ENCODE data around the gene ANKRD45.
"Not testable (repeated sequence)": the region's sequence is repeated elsewhere in the genome, so short reads cannot be mapped to it uniquely, and the experiment has no call there.

The ANKRD45 gene

DNA sequence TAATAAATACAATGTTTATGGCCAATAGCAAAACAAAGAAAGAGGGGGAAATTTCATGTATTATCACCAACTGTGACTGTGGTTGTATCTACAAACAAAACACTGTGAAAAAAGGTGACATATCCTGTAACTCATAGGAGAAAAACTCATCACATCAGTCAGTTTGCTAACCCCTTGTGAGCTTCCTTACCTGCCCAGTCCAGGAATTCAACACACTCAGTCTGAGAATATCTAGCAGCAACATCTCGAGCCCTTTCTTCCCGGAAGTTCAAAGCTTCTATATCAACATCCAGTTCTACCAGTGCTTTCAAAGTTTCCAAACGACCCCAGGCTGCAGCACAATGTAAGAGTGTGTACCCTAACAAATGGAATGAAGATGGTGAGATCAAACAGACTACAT, 23.0 kb downstream of the ANKRD45 start:
- in situ Hi-C loops (cut with HindIII; ENCODE audit: low sequenced_read_pairs): no loop called here

DNA sequence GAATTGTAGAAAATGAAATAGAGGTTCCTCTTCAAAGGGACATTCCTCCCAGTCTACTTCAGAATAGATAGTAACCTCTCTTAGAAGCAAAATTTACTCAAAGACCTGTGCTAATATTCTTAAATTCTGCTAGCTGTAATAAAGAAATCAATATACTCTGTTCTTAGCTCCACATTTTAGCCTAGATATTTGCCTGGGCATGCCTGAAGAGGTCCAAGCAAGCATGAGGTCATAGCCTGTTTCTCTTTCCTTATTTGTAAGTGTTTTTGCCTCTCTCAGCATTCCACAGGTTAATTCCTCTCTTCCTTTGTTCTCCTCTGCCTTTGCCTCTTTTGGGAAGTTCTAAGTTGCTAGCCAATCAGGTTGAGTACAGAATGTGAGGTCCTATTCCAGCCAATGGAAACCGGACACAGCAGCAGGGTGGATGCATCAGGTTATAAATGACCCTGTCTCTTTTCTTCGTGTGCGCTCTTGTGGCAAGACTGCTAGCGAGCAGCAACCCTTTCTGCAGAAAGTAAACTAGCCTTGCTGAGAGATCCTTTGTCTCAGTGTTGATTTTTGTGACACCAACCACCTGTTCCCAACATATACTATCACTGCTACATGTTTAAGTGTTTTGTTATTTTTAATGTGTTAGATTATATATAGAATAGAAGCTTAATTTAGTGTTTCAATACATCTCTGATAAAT, 27.1 kb downstream of the ANKRD45 start:
- in situ Hi-C loops (cut with HindIII; ENCODE audit: low sequenced_read_pairs): not testable (repeated sequence)

DNA sequence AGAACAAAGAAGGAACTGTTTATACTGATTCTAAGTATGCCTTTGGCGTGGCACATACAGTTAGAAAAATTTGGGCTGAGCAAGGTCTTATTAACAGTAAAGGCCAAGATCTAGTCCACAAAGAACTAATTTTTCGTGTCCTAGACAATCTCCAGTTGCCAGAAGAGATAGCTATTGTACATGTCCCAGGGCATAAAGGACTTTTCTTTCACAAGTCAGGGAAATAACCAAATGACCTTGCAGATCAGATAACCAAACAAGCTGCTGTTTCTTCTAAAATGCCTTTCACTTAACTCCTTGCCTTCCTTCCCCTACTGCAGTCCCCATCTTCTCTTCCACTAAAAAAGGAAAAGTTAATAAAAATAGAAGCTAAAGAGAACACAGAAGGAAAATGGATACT, 30.5 kb downstream of the ANKRD45 start:
- in situ Hi-C loops (cut with HindIII; ENCODE audit: low sequenced_read_pairs): no loop called here

DNA sequence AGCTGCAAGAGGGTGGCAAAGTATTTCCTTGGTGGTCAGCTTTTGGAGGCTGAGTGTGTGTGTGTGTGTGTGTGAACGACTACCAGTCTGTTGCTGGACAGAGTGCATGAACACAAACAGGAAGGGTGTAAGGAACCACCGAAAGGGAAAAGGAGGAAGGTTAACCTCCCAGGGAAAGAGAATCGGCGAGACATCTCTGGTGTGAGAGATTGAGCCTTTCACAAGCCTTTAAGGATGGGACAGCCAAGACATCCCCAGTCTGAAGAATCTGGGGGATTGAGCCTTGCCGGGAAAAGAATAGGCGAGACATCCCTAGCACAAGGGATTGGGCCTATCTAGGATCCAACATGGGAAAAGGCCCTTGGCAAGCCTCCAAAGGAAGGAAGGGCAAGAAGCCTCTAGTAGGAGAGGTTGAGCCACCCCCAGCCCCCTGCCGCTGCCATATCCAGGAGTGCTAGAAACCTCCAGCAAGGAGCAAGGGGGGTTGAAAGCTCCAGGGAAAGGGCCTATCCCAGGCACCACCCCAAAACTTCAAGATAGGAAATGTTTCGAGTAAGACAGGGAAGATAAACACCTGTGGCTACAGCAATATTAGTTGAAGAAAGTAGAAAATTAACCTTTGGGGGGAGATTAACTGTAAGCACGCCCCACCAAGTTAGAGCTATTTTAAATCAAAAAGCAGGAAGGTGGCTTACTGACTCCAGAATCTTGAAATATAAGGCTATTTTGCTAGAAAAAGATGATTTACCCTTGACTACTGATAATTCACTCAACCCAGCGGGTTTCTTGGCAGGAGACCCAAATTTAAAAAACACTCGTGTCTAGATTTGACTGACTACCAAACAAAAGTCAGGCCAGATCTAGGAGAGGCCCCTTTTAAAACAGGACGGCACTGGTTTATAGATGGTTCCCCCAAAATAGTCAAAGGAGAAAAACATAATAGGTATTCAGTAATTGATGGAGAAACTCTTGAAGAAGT, 31.3 kb downstream of the ANKRD45 start:
- in situ Hi-C loops (cut with HindIII; ENCODE audit: low sequenced_read_pairs): no loop called here

- in situ Hi-C loops (cut with HindIII; ENCODE audit: low sequenced_read_pairs): not testable (repeated sequence)
Measured at GRCh38 chr1:173637236-173638042, 32.2 kb downstream of the ANKRD45 start.

- in situ Hi-C loops (cut with HindIII; ENCODE audit: low sequenced_read_pairs): no loop called here
Measured at GRCh38 chr1:173635116-173635515, 34.5 kb downstream of the ANKRD45 start, which contains the start of gene TEX50. Gene TEX50, plus strand, starts transcription at chr1:173635338. Its CDS starts 184 bp downstream, at chr1:173635522.

- in situ Hi-C loops (cut with HindIII; ENCODE audit: low sequenced_read_pairs): no loop called here
Measured at GRCh38 chr1:173628888-173629287, 40.8 kb downstream of the ANKRD45 start.

- in situ Hi-C loops (cut with HindIII; ENCODE audit: low sequenced_read_pairs): no loop called here
Measured at GRCh38 chr1:173627269-173627668, 42.4 kb downstream of the ANKRD45 start.

DNA sequence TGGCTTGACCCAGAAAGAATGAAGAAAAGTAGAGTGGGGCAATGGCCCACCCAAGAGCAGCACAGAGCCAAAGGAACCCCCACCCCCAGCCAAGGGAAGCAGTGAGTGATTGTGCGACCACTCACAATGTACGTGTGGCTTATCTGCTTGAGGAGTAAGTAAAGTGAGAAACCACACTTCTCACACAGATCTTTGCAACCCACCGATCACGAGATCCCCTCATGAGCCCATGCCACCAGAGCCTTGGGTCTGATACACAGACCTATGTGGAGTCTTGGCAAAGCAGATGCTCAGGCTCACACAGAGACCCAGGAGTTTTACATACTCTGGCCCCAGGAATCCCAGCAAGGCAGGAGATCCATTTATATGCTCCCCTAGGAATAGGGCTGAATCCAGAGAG, 52.8 kb downstream of the ANKRD45 start:
- in situ Hi-C loops (cut with HindIII; ENCODE audit: low sequenced_read_pairs): no loop called here

DNA sequence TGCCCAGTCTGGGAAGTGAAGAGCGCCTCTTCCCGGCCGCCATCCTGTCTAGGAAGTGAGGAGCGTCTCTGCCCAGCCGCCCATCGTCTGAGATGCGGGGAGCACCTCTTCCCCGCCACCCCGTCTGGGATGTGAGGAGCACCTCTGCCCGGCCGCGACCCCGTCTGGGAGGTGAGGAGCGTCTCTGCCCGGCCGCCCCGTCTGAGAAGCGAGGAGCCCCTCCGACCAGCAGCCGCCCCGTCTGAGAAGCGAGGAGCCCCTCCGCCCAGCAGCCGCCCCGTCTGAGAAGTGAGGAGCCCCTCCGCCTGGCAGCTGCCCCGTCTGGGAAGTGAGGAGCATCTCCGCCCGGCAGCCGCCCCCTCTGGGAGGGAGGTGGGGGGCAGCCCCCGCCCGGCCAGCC, 56.6 kb downstream of the ANKRD45 start:
- in situ Hi-C loops (cut with HindIII; ENCODE audit: low sequenced_read_pairs): not testable (repeated sequence)

GRCh38 chr1:173608503-173609216, 61.0 kb downstream of the ANKRD45 start:
- in situ Hi-C loops (cut with HindIII; ENCODE audit: low sequenced_read_pairs): no loop called here

DNA sequence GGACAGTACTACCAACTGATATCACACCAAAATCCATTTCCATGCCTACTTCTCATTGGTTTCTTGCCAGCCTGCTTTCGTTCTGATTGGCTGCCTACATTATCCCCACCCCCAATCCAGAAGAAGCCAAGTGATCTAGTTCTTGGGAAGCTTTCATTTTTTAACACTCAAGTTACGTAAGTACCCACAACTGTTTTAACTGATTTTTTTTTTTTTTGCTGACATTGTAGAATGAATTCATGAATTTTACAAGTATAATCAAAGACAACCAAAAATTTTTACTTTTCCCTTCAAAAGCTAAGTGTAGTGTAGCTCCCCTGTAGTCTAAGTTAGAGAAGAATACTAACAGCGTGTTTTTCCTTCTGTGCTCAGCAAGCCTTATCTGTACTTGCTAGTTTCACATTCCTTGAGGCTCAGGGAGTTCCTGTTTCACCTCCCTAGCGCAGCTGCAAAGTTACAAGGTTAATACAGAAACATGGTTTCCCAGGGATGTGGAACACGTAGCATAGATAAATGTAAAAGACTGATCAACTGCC, 66.5 kb downstream of the ANKRD45 start, which contains the start of gene SLC9C2:
TSS of gene SLC9C2 (minus strand) at position 17 of the 536 bp plus-strand sequence. CDS start 1,296 bp downstream, outside the sequence.
- in situ Hi-C loops (cut with HindIII; ENCODE audit: low sequenced_read_pairs): no loop called here

- in situ Hi-C loops (cut with HindIII; ENCODE audit: low sequenced_read_pairs): no loop called here
Measured at GRCh38 chr1:173601588-173601987, 68.1 kb downstream of the ANKRD45 start.

GRCh38 chr1:173596097-173596825, 73.4 kb downstream of the ANKRD45 start:
- in situ Hi-C loops (cut with HindIII; ENCODE audit: low sequenced_read_pairs): no loop called here

DNA sequence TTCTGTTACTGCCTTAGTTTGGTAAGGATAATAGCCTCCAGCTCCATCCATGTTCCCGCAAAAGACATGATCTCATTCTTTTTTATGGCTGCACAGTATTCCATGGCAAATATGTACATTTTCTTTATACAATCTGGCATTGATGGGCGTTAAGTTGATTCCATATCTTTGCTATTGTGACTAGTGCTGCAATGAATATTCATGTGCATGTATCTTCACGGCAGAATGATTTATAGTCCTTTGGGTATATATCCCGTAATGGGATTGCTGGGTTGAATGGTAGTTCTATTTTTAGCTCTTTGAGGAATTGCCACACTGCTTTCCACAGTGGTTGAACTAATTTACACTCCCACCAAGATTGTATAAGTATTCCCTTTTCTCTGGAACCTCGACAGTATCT, 78.5 kb downstream of the ANKRD45 start:
- in situ Hi-C loops (cut with HindIII; ENCODE audit: low sequenced_read_pairs): not testable (repeated sequence)

- in situ Hi-C loops (cut with HindIII; ENCODE audit: low sequenced_read_pairs): no loop called here
Measured at GRCh38 chr1:173590557-173590956, 79.1 kb downstream of the ANKRD45 start.

- in situ Hi-C loops (cut with HindIII; ENCODE audit: low sequenced_read_pairs): no loop called here
Measured at GRCh38 chr1:173581383-173582079, 88.1 kb downstream of the ANKRD45 start.

DNA sequence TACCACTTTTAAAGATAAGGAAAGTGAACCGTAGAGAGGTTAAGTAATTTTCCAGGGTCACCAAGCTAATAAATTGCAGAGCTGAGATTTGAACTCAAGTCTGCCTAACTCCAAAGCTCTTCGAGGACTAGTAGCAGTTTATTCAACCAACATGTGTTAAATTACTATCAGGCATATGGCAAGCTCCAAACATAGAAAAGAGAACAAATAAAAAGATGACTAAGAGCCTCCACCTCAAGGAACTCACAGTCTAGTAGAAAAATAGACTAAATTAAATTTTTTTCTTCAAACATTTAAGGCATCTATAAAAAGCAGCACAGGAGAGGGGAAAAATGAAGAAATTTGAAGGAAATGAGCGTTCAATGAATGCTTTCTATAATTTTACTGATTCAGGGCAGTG, 89.0 kb downstream of the ANKRD45 start:
- in situ Hi-C loops (cut with HindIII; ENCODE audit: low sequenced_read_pairs): no loop called here

DNA sequence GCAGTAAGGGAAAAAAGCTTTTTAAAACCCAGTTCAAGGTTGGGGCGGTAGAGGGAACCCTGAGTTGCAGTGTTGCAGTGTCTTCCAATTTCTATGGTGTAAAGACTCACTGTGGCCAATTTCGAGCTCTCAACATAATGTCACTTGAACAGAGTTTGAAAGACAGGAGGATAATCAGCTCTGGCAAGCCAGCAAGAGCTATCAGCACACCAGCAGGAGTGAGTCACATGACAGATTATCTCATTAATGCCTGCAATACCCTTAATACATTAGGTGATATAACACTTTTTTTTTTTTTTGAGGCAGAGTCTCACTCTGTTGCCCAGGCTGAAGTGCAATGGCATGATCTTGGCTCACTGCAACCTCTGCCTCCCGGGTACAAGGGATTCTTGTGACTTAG, 89.6 kb downstream of the ANKRD45 start:
- in situ Hi-C loops (cut with HindIII; ENCODE audit: low sequenced_read_pairs): no loop called here
